HepG2 (cell line): ENCODE results near the gene PEX12. TPM values are rescaled to one million over a fixed set of nuclear protein-coding genes. Genes with fewer than 3 reads are reported as not detected.

Experiments used
- ATAC-seq: fragments of 200-7000 bp; cut with Tn5 transposase; 3 replicates; pipeline ENCODE4 v1.9.1; 2020; ENCODE audit warnings: mild to moderate bottlenecking, moderate library complexity
- BruUV-seq: library from RNA; stranded (reverse); fragments of 400-500 nt; replicated peaks from 2 replicates; lab custom pipeline; 2021; lab: Mats Ljungman, UMichigan
- CTCF ChIA-PET: fragments of 300-600 bp; formaldehyde crosslinking; extraction: SDS; loops from one replicate; lab custom pipeline; 2021; ENCODE audit warnings: low total read pairs, inconsistent platforms, low intra/inter-chr PET ratio; lab: Yijun Ruan, JAX
- POLR2A ChIA-PET: fragments of 350-600 bp; sonication (Branson Sonifier 250); formaldehyde crosslinking; loops from one replicate; lab custom pipeline; 2020; ENCODE audit warnings: antibody characterized with exemption, inconsistent platforms; lab: Yijun Ruan, JAX
- DNase-seq: peaks from one replicate; pipeline ENCODE4 v3.0.0-alpha.2; 2015; ENCODE audit warnings: low spot score
- FAIRE-seq: peaks from 3 replicates; lab custom pipeline; 2011; peaks lifted over from hg19 to GRCh38; lab: Jason Lieb, UNC
- H2AFZ ChIP-seq: one replicate; pipeline ENCODE4 v1.6.1; 2011; ENCODE audit warnings: low read length, inconsistent platforms
- H3K27ac ChIP-seq: fragments of 300-600 bp; 3 replicates; pipeline ENCODE4 v1.8.0; 2011; ENCODE audit warnings: mixed run types, mild to moderate bottlenecking, mixed read lengths, low read length, inconsistent platforms; ENCODE audit not compliant: insufficient read depth; ENCODE audit errors: extremely low read length
- H3K27me3 ChIP-seq, 2 experiments: fragments of 200-600 bp in 1 of 2; 2 replicates in 1 of 2; 3 replicates in 1 of 2; pipeline versions ENCODE4 v1.6.0 to v1.8.0; 2011; ENCODE audit warnings: low read length in 2 of 2, mild to moderate bottlenecking in 2 of 2, moderate library complexity in 2 of 2, inconsistent platforms in 1 of 2; ENCODE audit not compliant: insufficient read depth in 2 of 2, control insufficient read depth in 1 of 2
- H3K36me3 ChIP-seq, 2 experiments: fragments of 200-600 bp in 1 of 2; replicated peaks in 1 of 2; 2 replicates in 1 of 2; 3 replicates in 1 of 2; pipeline versions ENCODE4 v1.5.1 to v1.8.0; 2011; ENCODE audit warnings: low read length in 2 of 2, inconsistent platforms in 1 of 2; ENCODE audit not compliant: insufficient read depth in 2 of 2, control insufficient read depth in 1 of 2
- H3K4me1 ChIP-seq: 2 replicates; pipeline ENCODE4 v1.5.1; 2012; ENCODE audit warnings: low read length, inconsistent platforms; ENCODE audit not compliant: insufficient read depth
- H3K4me2 ChIP-seq: 2 replicates; pipeline ENCODE4 v1.6.0; 2011; ENCODE audit warnings: low read depth, low read length, inconsistent platforms
- H3K4me3 ChIP-seq, 3 experiments: fragments of 200-600 bp in 1 of 3; sonication (generic), shearing (Covaris generic) in 1 of 3; replicated peaks in 1 of 3; 2 replicates each; pipeline ENCODE4 v1.5.1; 2011 to 2016; ENCODE audit warnings: low read length in 3 of 3, inconsistent platforms in 2 of 3, low read depth in 2 of 3, mild to moderate bottlenecking in 2 of 3, control low read depth in 1 of 3, mixed read lengths in 1 of 3; ENCODE audit not compliant: insufficient read depth in 1 of 3
- H3K79me2 ChIP-seq: one replicate; pipeline ENCODE4 v1.6.1; 2011; ENCODE audit warnings: low read length, inconsistent platforms; ENCODE audit not compliant: insufficient read depth
- H3K9ac ChIP-seq: 2 replicates; pipeline ENCODE4 v1.6.0; 2011; ENCODE audit warnings: mild to moderate bottlenecking, low read depth, low read length, inconsistent platforms; ENCODE audit not compliant: insufficient read depth
- H3K9me3 ChIP-seq: 2 replicates; pipeline ENCODE4 v1.5.1; 2012; ENCODE audit warnings: mild to moderate bottlenecking, low read length
- H4K20me1 ChIP-seq: 2 replicates; pipeline ENCODE4 v1.6.0; 2011; ENCODE audit warnings: inconsistent platforms, mild to moderate bottlenecking, low read length, moderate library complexity; ENCODE audit not compliant: insufficient read depth
- CREM ChIP-seq, 2 experiments: sonication (generic) in 1 of 2; formaldehyde crosslinking in 1 of 2; IDR thresholded peaks; 2 replicates each; pipeline versions ENCODE4 v1.4.0 to v1.6.1; 2016 to 2020; ENCODE audit warnings: antibody characterized with exemption in 1 of 2, mild to moderate bottlenecking in 1 of 2, missing genetic modification reagents in 1 of 2
- EHMT2 ChIP-seq: fragments of 200-600 bp; sonication (generic); IDR thresholded peaks from 2 replicates; pipeline ENCODE4 v1.7.0; 2017; ENCODE audit warnings: antibody characterized with exemption, low read depth, low read length, borderline replicate concordance
- PRMT3 ChIP-seq: sonication (generic); formaldehyde crosslinking; IDR thresholded peaks from 2 replicates; pipeline ENCODE4 v1.8.1; 2022; ENCODE audit warnings: low read depth, mild to moderate bottlenecking, moderate library complexity, missing genetic modification reagents, borderline replicate concordance
- SRSF1 ChIP-seq: fragments of 200-400 bp; formaldehyde crosslinking; optimal IDR thresholded peaks from 2 replicates; pipeline ENCODE3; 2017; ENCODE audit warnings: mild to moderate bottlenecking, low read depth, low read length, moderate library complexity
- SYNCRIP ChIP-seq: fragments of 200-400 bp; formaldehyde crosslinking; IDR thresholded peaks from 2 replicates; pipeline ENCODE4 v1.6.1; 2018; ENCODE audit warnings: mild to moderate bottlenecking, low read depth, low read length; ENCODE audit not compliant: insufficient read depth
- ZNF232 ChIP-seq: sonication (generic); formaldehyde crosslinking; IDR thresholded peaks from 2 replicates; pipeline ENCODE4 v1.4.0; 2020; ENCODE audit warnings: missing genetic modification reagents, borderline replicate concordance
- ZSCAN31 ChIP-seq: sonication (generic); formaldehyde crosslinking; IDR thresholded peaks from 2 replicates; pipeline ENCODE4 v1.5.0; 2020; ENCODE audit warnings: low read depth, mild to moderate bottlenecking, missing genetic modification reagents
- WGBS: methylation state at CpG from one replicate; pipeline ENCODE4 v1.1.6; 2017; ENCODE audit warnings: low lambda C conversion rate; 5-methylcytosine and 5-hydroxymethylcytosine counted together
- in situ Hi-C: cut with HindIII; loops from 2 replicates; pipeline ENCODE4 v1.10.0; 2017; ENCODE audit warnings: low pct_unique_long_range_greater_than_20kb; ENCODE audit not compliant: extremely low pct_ligation_motif_present
- intact Hi-C: fragments of 100-400 bp; cut with micrococcal nuclease; formaldehyde crosslinking; loops from one replicate; pipeline ENCODE4 v1.10.0; 2022; ENCODE audit not compliant: unreplicated experiment
- polyA plus RNA-seq, 8 experiments: library from polyadenylated mRNA; depleted of rRNA in 3 of 8; stranded (reverse) in 7 of 8; unstranded in 1 of 8; fragments of >200 nt; fragmentation: Illumina TruSeq in 4 of 8; extraction: Trizol in 4 of 8; gene quantifications; 2 replicates each; pipeline versions ENCODE4 v1.2.1 to v1.2.3, GENCODE V29; 2011 to 2016; ENCODE audit warnings: low read depth in 4 of 8, missing spikeins in 1 of 8, mixed read lengths in 1 of 8; ENCODE audit not compliant: insufficient read depth in 1 of 8
- total RNA-seq, 5 experiments: library from RNA; depleted of rRNA; stranded (reverse); fragments of >200 nt; fragmentation: Illumina TruSeq; extraction: Trizol; gene quantifications; 2 replicates each; pipeline ENCODE4 v1.2.3, GENCODE V29; 2016; ENCODE audit warnings: low read depth in 1 of 5
- TF ChIP-seq, protein P1 (sequence below): sonication (generic); formaldehyde crosslinking; IDR thresholded peaks from 2 replicates; pipeline ENCODE4 v1.4.0; 2020; ENCODE audit warnings: missing genetic modification reagents
- TF ChIP-seq, protein P2 (sequence below), 2 experiments: fragments of 450-650 bp in 1 of 2; sonication (generic) in 1 of 2; formaldehyde crosslinking in 1 of 2; IDR thresholded peaks; 2 replicates each; pipeline versions ENCODE4 v1.6.1 to v1.8.0; 2016 to 2022; ENCODE audit warnings: antibody characterized with exemption in 1 of 2, mild to moderate bottlenecking in 1 of 2, missing genetic modification reagents in 1 of 2

The PEX12 gene
- total and polyA plus RNA-seq, 2 of the 13 experiments (the other 11 are each of a cell fraction or from before 2014, with no cell fraction given) = 5.1 to 11.9 TPM

GRCh38 chr17:35543856-35544255 lies 34.5 kb downstream of the PEX12 start:
- in situ Hi-C loops (loop anchor here (25.0 kb wide), 1 partner anchor 1132 kb away; no protein-coding TSS in a partner anchor), intact Hi-C loops (no loop called here)
- BruUV-seq = no TSS peak
- no peaks in the 10 kb centered on the region for H3K79me2 ChIP-seq
- H2AFZ ChIP-seq = no peak overlapping the region
- no peaks in the 10 kb centered on the region for H4K20me1 ChIP-seq
- H3K4me3 ChIP-seq = no peak overlapping the region
- no peaks in the 10 kb centered on the region for H3K27me3 ChIP-seq
- no peak overlapping the region for H3K27ac ChIP-seq
- no peak overlapping the region for H3K4me2 ChIP-seq
- no peak for FAIRE-seq
- H3K9me3 ChIP-seq = no peaks in the 10 kb centered on the region
- WGBS = 0% methylated on average over 1 of the region's 1 CpG
- no peaks in the 10 kb centered on the region for H3K36me3 ChIP-seq
- no peak for DNase-seq
- ATAC-seq = no peak
- no peak overlapping the region for H3K9ac ChIP-seq
- H3K4me1 ChIP-seq = no peaks in the 10 kb centered on the region
- ChIA-PET CTCF (no interaction called here), POLR2A (no interaction called here)
- TF ChIP-seq ZNF232 (CRISPR knock-in tag) = no peak
- TF ChIP-seq CREM (IDR thresholded peaks at IDR 0.05) = no peak
- no peak for TF ChIP-seq CREM (CRISPR knock-in tag; IDR thresholded peaks at IDR 0.05)
- TF ChIP-seq, protein P1, sequence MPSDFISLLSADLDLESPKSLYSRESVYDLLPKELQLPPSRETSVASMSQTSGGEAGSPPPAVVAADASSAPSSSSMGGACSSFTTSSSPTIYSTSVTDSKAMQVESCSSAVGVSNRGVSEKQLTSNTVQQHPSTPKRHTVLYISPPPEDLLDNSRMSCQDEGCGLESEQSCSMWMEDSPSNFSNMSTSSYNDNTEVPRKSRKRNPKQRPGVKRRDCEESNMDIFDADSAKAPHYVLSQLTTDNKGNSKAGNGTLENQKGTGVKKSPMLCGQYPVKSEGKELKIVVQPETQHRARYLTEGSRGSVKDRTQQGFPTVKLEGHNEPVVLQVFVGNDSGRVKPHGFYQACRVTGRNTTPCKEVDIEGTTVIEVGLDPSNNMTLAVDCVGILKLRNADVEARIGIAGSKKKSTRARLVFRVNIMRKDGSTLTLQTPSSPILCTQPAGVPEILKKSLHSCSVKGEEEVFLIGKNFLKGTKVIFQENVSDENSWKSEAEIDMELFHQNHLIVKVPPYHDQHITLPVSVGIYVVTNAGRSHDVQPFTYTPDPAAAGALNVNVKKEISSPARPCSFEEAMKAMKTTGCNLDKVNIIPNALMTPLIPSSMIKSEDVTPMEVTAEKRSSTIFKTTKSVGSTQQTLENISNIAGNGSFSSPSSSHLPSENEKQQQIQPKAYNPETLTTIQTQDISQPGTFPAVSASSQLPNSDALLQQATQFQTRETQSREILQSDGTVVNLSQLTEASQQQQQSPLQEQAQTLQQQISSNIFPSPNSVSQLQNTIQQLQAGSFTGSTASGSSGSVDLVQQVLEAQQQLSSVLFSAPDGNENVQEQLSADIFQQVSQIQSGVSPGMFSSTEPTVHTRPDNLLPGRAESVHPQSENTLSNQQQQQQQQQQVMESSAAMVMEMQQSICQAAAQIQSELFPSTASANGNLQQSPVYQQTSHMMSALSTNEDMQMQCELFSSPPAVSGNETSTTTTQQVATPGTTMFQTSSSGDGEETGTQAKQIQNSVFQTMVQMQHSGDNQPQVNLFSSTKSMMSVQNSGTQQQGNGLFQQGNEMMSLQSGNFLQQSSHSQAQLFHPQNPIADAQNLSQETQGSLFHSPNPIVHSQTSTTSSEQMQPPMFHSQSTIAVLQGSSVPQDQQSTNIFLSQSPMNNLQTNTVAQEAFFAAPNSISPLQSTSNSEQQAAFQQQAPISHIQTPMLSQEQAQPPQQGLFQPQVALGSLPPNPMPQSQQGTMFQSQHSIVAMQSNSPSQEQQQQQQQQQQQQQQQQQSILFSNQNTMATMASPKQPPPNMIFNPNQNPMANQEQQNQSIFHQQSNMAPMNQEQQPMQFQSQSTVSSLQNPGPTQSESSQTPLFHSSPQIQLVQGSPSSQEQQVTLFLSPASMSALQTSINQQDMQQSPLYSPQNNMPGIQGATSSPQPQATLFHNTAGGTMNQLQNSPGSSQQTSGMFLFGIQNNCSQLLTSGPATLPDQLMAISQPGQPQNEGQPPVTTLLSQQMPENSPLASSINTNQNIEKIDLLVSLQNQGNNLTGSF (CRISPR knock-in tag) = no peak
- TF ChIP-seq, protein P2, sequence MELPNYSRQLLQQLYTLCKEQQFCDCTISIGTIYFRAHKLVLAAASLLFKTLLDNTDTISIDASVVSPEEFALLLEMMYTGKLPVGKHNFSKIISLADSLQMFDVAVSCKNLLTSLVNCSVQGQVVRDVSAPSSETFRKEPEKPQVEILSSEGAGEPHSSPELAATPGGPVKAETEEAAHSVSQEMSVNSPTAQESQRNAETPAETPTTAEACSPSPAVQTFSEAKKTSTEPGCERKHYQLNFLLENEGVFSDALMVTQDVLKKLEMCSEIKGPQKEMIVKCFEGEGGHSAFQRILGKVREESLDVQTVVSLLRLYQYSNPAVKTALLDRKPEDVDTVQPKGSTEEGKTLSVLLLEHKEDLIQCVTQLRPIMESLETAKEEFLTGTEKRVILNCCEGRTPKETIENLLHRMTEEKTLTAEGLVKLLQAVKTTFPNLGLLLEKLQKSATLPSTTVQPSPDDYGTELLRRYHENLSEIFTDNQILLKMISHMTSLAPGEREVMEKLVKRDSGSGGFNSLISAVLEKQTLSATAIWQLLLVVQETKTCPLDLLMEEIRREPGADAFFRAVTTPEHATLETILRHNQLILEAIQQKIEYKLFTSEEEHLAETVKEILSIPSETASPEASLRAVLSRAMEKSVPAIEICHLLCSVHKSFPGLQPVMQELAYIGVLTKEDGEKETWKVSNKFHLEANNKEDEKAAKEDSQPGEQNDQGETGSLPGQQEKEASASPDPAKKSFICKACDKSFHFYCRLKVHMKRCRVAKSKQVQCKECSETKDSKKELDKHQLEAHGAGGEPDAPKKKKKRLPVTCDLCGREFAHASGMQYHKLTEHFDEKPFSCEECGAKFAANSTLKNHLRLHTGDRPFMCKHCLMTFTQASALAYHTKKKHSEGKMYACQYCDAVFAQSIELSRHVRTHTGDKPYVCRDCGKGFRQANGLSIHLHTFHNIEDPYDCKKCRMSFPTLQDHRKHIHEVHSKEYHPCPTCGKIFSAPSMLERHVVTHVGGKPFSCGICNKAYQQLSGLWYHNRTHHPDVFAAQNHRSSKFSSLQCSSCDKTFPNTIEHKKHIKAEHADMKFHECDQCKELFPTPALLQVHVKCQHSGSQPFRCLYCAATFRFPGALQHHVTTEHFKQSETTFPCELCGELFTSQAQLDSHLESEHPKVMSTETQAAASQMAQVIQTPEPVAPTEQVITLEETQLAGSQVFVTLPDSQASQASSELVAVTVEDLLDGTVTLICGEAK (IDR thresholded peaks at IDR 0.05) = no peak
- TF ChIP-seq, protein P2 (CRISPR knock-in tag; IDR thresholded peaks at IDR 0.05) = no peak
- no peak for TF ChIP-seq PRMT3 (CRISPR knock-in tag)
- TF ChIP-seq EHMT2 = no peak
- TF ChIP-seq ZSCAN31 (CRISPR knock-in tag) = no peak
- TF ChIP-seq SYNCRIP = no peak
- TF ChIP-seq SRSF1 = no peak
